ENCODE results near the gene CD74.

CD74 gene

GRCh38 chr5:150410524-150411244 is 2.0 kb downstream of the CD74 start:
- peak; percentile 17 to 18 for DNase-seq (ENCODE audit: low read depth in 2 of 2)

GRCh38 chr5:150409638-150410523 is 2.8 kb downstream of the CD74 start:
- DNase-seq (ENCODE audit: low read depth in 2 of 2): peak; percentile 46 to 47

GRCh38 chr5:150408231-150408943 is 4.3 kb downstream of the CD74 start:
- no peak for DNase-seq (ENCODE audit: low read depth in 2 of 2)

- no peak for DNase-seq (ENCODE audit: low read depth in 2 of 2)
Measured at GRCh38 chr5:150407096-150407720, 5.5 kb downstream of the CD74 start.

- DNase-seq (ENCODE audit: low read depth in 2 of 2): no peak
Measured at GRCh38 chr5:150406723-150407095, 6.0 kb downstream of the CD74 start.

- DNase-seq (ENCODE audit: low read depth in 2 of 2): no peak
Measured at GRCh38 chr5:150406103-150406722, 6.5 kb downstream of the CD74 start.

- DNase-seq (ENCODE audit: low read depth in 2 of 2): no peak
Measured at GRCh38 chr5:150404941-150405816, 7.5 kb downstream of the CD74 start.

- no peak for DNase-seq (ENCODE audit: low read depth in 2 of 2)
Measured at GRCh38 chr5:150404535-150404934, 8.2 kb downstream of the CD74 start.

- DNase-seq (ENCODE audit: low read depth in 2 of 2): no peak
Measured at GRCh38 chr5:150404121-150404520, 8.6 kb downstream of the CD74 start.

- DNase-seq (ENCODE audit: low read depth in 2 of 2): no peak
Measured at GRCh38 chr5:150402901-150403342, 9.8 kb downstream of the CD74 start.

- no peak for DNase-seq (ENCODE audit: low read depth in 2 of 2)
Measured at GRCh38 chr5:150402229-150402773, 10.4 kb downstream of the CD74 start.

- no peak for DNase-seq (ENCODE audit: low read depth in 2 of 2)
Measured at GRCh38 chr5:150401376-150402228, 11.1 kb downstream of the CD74 start.

GRCh38 chr5:150401076-150401375 is 11.7 kb downstream of the CD74 start:
- DNase-seq (ENCODE audit: low read depth in 2 of 2): no peak

- no peak for DNase-seq (ENCODE audit: low read depth in 2 of 2)
Measured at GRCh38 chr5:150400316-150401075, 12.2 kb downstream of the CD74 start.

GRCh38 chr5:150399524-150400211 is 13.0 kb downstream of the CD74 start:
- DNase-seq (ENCODE audit: low read depth in 2 of 2): no peak

- DNase-seq (ENCODE audit: low read depth in 2 of 2): no peak
Measured at GRCh38 chr5:150398722-150399523, 13.8 kb downstream of the CD74 start.
